ENCODE measurements around the gene LANCL3. TPM values are rescaled to one million over a fixed set of nuclear protein-coding genes. Genes with fewer than 3 reads are reported as not detected.
"Not testable (repeated sequence)": the region's sequence is repeated elsewhere in the genome, so short reads cannot be mapped to it uniquely, and the experiment has no call there.

The LANCL3 gene
- total RNA-seq, 2 experiments from 2014 or later: 0.02 TPM; not detected in 1

- no peaks in the 10 kb centered on the region for H3K9me3 Mint-ChIP-seq
- CTCF ChIA-PET: no interaction called here
- peaks cover 12% of the 10 kb centered on the region for H3K27me3 Mint-ChIP-seq (ENCODE audit: low read depth)
- H3K27ac Mint-ChIP-seq: no peak overlapping the region
- intact Hi-C loops (cut with micrococcal nuclease): no loop called here
- H3K36me3 Mint-ChIP-seq (ENCODE audit: low read depth): no peaks in the 10 kb centered on the region
- no peak overlapping the region for H3K4me3 Mint-ChIP-seq
- no peaks in the 10 kb centered on the region for H3K4me1 Mint-ChIP-seq (ENCODE audit: low read depth)
- no peak for DNase-seq
Measured at GRCh38 chrX:37578045-37578444, 6.6 kb downstream of the LANCL3 start.

GRCh38 chrX:37580080-37580479, 8.6 kb downstream of the LANCL3 start:
- Mint-ChIP-seq H3K9me3 (no peaks in the 10 kb centered on the region), H3K27ac (no peak overlapping the region), H3K4me1 (ENCODE audit: low read depth) (no peaks in the 10 kb centered on the region), H3K4me3 (no peak overlapping the region), H3K27me3 (ENCODE audit: low read depth) (peaks cover 5% of the 10 kb centered on the region), H3K36me3 (ENCODE audit: low read depth) (no peaks in the 10 kb centered on the region)
- intact Hi-C loops (cut with micrococcal nuclease): no loop called here
- DNase-seq: no peak
- CTCF ChIA-PET: no interaction called here

- H3K9me3 Mint-ChIP-seq; H3K27me3 Mint-ChIP-seq (ENCODE audit: low read depth); H3K4me3 Mint-ChIP-seq; H3K36me3 Mint-ChIP-seq (ENCODE audit: low read depth); intact Hi-C loops (cut with micrococcal nuclease); H3K27ac Mint-ChIP-seq; DNase-seq; CTCF ChIA-PET; H3K4me1 Mint-ChIP-seq (ENCODE audit: low read depth): not testable (repeated sequence)
Measured at GRCh38 chrX:37587337-37587736, 15.9 kb downstream of the LANCL3 start.

GRCh38 chrX:37590047-37590446, 18.6 kb downstream of the LANCL3 start:
- Mint-ChIP-seq H3K27ac (no peak overlapping the region), H3K36me3 (ENCODE audit: low read depth) (no peaks in the 10 kb centered on the region), H3K4me1 (ENCODE audit: low read depth) (no peaks in the 10 kb centered on the region), H3K4me3 (no peak overlapping the region), H3K27me3 (ENCODE audit: low read depth) (peaks cover 1% of the 10 kb centered on the region), H3K9me3 (no peaks in the 10 kb centered on the region)
- CTCF ChIA-PET: no interaction called here
- DNase-seq: no peak
- intact Hi-C loops (cut with micrococcal nuclease): no loop called here

DNA sequence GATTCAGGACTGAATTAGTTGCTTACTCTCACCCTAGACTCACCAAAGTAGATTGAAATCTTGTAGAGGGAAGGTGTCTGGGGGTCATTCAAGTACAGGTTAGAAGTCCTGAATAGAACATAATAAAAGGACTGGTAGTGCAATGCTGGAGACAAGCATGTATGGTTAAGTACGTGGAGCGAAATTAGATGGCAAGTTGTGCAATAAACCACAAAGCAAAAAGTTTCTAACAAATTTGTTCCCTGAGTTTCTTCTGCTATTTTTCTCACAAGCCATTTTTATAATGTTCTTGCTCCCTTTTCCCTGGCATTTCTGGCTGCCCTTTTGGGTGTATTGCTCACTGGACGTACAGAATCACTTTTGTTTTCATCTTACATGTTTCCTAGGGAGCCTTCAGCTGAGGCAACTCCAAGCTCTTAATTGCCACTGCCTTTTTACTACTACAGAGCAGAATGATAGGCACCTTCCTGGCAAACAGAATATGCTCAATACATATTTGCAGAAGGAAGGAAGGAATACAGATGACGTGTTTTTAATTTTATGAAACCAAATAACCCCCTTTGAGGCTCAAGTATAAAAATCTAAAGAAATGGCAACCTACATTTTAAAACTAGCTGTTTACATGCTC, 23.4 kb downstream of the LANCL3 start:
- H3K4me3 Mint-ChIP-seq: no peak overlapping the region
- no peak for DNase-seq
- H3K4me1 Mint-ChIP-seq (ENCODE audit: low read depth): no peaks in the 10 kb centered on the region
- no peaks in the 10 kb centered on the region for H3K9me3 Mint-ChIP-seq
- intact Hi-C loops (cut with micrococcal nuclease): no loop called here
- H3K27ac Mint-ChIP-seq: no peak overlapping the region
- H3K36me3 Mint-ChIP-seq (ENCODE audit: low read depth): no peaks in the 10 kb centered on the region
- CTCF ChIA-PET: no interaction called here
- no peaks in the 10 kb centered on the region for H3K27me3 Mint-ChIP-seq (ENCODE audit: low read depth)

DNA sequence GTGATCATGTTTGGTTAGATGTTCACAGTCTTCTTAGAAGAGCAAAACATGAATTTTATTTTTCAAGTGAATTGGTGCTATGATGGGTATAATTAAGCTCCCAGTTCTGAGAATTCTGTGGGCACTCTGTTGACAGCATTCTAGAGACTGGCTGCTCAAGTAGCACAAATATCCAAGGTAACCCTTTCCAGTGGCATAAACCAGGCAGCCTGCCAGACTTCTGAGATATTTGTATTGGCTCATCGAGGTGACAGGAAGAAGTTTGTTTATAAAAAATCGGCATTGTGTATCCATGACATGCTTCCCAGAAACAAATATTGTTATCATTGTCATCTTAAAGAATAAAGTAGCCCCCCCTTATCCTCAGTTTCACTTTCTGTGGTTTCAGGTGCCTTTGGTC, 28.3 kb downstream of the LANCL3 start:
- CTCF ChIA-PET: no interaction called here
- no peak overlapping the region for H3K4me3 Mint-ChIP-seq
- no peaks in the 10 kb centered on the region for H3K36me3 Mint-ChIP-seq (ENCODE audit: low read depth)
- H3K27me3 Mint-ChIP-seq (ENCODE audit: low read depth): peaks cover 3% of the 10 kb centered on the region
- intact Hi-C loops (cut with micrococcal nuclease): no loop called here
- no peak for DNase-seq
- H3K4me1 Mint-ChIP-seq (ENCODE audit: low read depth): no peaks in the 10 kb centered on the region
- H3K27ac Mint-ChIP-seq: no peak overlapping the region
- no peaks in the 10 kb centered on the region for H3K9me3 Mint-ChIP-seq

GRCh38 chrX:37603938-37604409, 32.5 kb downstream of the LANCL3 start:
- no peak overlapping the region for H3K4me3 Mint-ChIP-seq
- intact Hi-C loops (cut with micrococcal nuclease): no loop called here
- peaks cover 3% of the 10 kb centered on the region for H3K27me3 Mint-ChIP-seq (ENCODE audit: low read depth)
- no peaks in the 10 kb centered on the region for H3K36me3 Mint-ChIP-seq (ENCODE audit: low read depth)
- no peak overlapping the region for H3K27ac Mint-ChIP-seq
- CTCF ChIA-PET: no interaction called here
- H3K4me1 Mint-ChIP-seq (ENCODE audit: low read depth): no peaks in the 10 kb centered on the region
- DNase-seq: no peak
- no peaks in the 10 kb centered on the region for H3K9me3 Mint-ChIP-seq

- Mint-ChIP-seq H3K27me3 (ENCODE audit: low read depth) (peaks cover 3% of the 10 kb centered on the region), H3K9me3 (no peaks in the 10 kb centered on the region), H3K4me1 (ENCODE audit: low read depth) (no peaks in the 10 kb centered on the region), H3K36me3 (ENCODE audit: low read depth) (no peaks in the 10 kb centered on the region), H3K4me3 (no peak overlapping the region), H3K27ac (no peak overlapping the region)
- intact Hi-C loops (cut with micrococcal nuclease): no loop called here
- DNase-seq: no peak
- CTCF ChIA-PET: no interaction called here
Measured at GRCh38 chrX:37607243-37607642, 35.8 kb downstream of the LANCL3 start.

DNA sequence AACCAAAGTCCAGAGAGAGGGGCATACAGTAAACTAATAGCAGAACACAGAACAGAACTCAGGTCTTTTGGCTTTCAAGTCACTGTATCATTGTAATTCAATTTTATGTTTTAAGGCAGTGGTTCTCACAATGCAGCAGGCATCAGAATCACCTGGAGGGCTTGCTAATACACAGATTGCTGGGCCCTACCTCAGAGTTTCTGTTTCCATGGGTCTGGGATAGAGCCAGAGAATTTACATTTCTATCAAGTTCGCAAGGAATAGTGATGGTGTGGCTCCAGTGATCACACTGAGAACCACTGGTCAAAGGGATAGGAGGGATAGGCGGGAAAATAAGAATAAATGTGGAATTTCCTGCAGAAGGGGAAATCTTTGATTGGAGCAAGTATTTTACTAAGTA, 36.7 kb downstream of the LANCL3 start:
- CTCF ChIA-PET: no interaction called here
- Mint-ChIP-seq H3K9me3 (no peaks in the 10 kb centered on the region), H3K4me3 (no peak overlapping the region), H3K4me1 (ENCODE audit: low read depth) (no peaks in the 10 kb centered on the region), H3K27me3 (ENCODE audit: low read depth) (peaks cover 3% of the 10 kb centered on the region), H3K36me3 (ENCODE audit: low read depth) (no peaks in the 10 kb centered on the region), H3K27ac (no peak overlapping the region)
- intact Hi-C loops (cut with micrococcal nuclease): no loop called here
- no peak for DNase-seq

DNA sequence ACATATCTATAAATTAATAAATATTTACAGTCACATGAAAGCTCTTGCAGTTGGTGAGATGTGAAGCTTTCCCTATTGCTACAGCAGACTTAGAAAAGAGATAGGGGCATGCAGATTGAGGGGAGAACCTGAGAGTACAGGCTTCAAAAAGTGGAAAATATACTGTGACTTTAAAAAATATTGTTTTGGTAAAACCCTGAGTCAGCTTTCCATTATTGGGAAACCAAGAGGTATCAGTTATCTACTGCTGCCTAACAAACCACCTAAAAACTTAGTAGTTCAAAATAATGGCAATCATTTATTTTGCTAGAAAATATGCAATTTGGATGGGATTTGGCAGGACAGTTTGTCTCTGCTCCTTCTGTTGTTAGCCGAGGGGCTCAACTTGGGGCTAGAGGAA, 38.3 kb downstream of the LANCL3 start:
- no peaks in the 10 kb centered on the region for H3K36me3 Mint-ChIP-seq (ENCODE audit: low read depth)
- CTCF ChIA-PET: no interaction called here
- H3K27ac Mint-ChIP-seq: no peak overlapping the region
- H3K4me1 Mint-ChIP-seq (ENCODE audit: low read depth): no peaks in the 10 kb centered on the region
- H3K4me3 Mint-ChIP-seq: no peak overlapping the region
- H3K27me3 Mint-ChIP-seq (ENCODE audit: low read depth): no peaks in the 10 kb centered on the region
- no peak for DNase-seq
- intact Hi-C loops (cut with micrococcal nuclease): loop anchor here (10.0 kb wide), 1 partner anchor 55 kb away; no protein-coding TSS in a partner anchor
- no peaks in the 10 kb centered on the region for H3K9me3 Mint-ChIP-seq

DNA sequence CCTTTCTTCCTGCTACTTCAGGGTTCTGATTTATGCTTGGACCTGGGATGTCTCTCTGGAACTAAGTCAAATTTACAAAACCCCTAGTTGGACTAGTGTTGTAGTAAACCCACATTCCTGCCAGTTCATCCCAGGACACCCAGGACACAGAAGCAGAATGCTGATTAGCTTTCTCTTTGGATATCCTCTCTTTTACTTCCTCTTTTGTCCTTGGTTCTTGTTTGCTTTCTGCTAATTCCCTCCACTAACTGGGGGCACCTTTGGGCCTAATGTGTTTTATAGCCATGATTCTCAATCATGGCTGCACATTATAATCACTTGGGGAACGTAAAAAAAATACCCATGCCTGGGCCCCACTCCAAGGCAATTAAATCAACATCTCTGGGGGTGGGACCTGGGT, 42.5 kb downstream of the LANCL3 start:
- H3K4me1 Mint-ChIP-seq (ENCODE audit: low read depth): no peaks in the 10 kb centered on the region
- no peak overlapping the region for H3K27ac Mint-ChIP-seq
- H3K4me3 Mint-ChIP-seq: no peak overlapping the region
- intact Hi-C loops (cut with micrococcal nuclease): loop anchor here (10.0 kb wide), 1 partner anchor 51 kb away; no protein-coding TSS in a partner anchor
- H3K27me3 Mint-ChIP-seq (ENCODE audit: low read depth): no peaks in the 10 kb centered on the region
- no peak for DNase-seq
- no peaks in the 10 kb centered on the region for H3K36me3 Mint-ChIP-seq (ENCODE audit: low read depth)
- H3K9me3 Mint-ChIP-seq: no peaks in the 10 kb centered on the region
- CTCF ChIA-PET: no interaction called here

DNA sequence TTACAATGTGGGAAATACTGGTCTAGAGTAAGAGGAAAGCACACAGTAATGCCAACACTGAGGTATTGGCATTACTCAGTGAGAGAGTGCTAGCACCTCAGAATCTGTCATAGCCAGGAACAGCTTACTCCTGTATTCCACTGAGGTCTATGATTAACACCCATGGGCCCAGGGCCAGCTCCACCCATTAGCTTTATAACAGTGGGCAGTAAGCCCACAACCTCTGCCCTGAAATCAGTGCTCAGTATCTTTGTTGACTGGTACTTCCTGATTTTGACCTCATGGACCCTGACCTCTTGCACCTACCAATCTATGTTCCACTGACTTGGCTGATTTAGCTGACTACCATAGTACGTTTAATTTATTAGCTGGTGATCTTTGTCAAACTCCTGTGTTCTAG, 56.1 kb downstream of the LANCL3 start:
- Mint-ChIP-seq H3K27ac (no peak overlapping the region), H3K36me3 (ENCODE audit: low read depth) (no peaks in the 10 kb centered on the region), H3K4me3 (no peak overlapping the region), H3K4me1 (ENCODE audit: low read depth) (no peaks in the 10 kb centered on the region), H3K27me3 (ENCODE audit: low read depth) (peaks cover 3% of the 10 kb centered on the region), H3K9me3 (no peaks in the 10 kb centered on the region)
- DNase-seq: no peak
- intact Hi-C loops (cut with micrococcal nuclease): no loop called here
- CTCF ChIA-PET: no interaction called here

DNA sequence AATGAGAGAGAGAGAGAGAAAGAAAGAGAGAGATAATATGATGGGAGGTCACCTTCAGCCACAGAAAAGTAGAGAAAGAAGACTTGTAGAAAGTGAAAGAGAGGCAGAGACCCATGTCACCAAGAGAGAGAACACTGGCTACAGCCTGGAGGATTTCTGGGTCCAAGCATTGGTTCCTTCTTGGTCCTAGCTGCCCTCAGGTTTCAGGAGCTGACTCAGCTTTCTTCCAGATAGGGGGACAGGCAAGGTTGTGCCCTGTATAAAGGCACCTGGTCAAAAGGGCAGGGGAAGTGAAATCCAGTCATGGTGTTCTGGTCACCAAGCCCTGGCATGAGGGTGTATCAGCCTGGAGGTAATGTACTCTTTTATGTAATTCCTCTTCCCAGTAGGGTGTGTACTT, 66.6 kb downstream of the LANCL3 start:
- peaks cover under 1% of the 10 kb centered on the region for H3K9me3 Mint-ChIP-seq
- intact Hi-C loops (cut with micrococcal nuclease): no loop called here
- no peaks in the 10 kb centered on the region for H3K4me1 Mint-ChIP-seq (ENCODE audit: low read depth)
- H3K36me3 Mint-ChIP-seq (ENCODE audit: low read depth): no peaks in the 10 kb centered on the region
- no peak overlapping the region for H3K4me3 Mint-ChIP-seq
- no peaks in the 10 kb centered on the region for H3K27me3 Mint-ChIP-seq (ENCODE audit: low read depth)
- no peak overlapping the region for H3K27ac Mint-ChIP-seq
- no peak for DNase-seq
- CTCF ChIA-PET: no interaction called here

All from activated naive CD4-positive, alpha-beta T cell treated with anti-CD3 and anti-CD28 coated beads for 36 hours (primary cell).